PC-9 (cell line): Measurements from ENCODE around the gene SPOP. TPM values are rescaled to one million over a fixed set of nuclear protein-coding genes. Genes with fewer than 3 reads are reported as not detected.

Experiments used
- BruUV-seq: library from RNA; stranded (reverse); fragments of 400-500 nt; replicated peaks from 2 replicates; lab custom pipeline; 2021; lab: Mats Ljungman, UMichigan
- CTCF ChIA-PET: fragments of 300-600 bp; sonication (Branson Sonifier 250); formaldehyde crosslinking; loops from one replicate; lab custom pipeline; 2022; ENCODE audit warnings: antibody characterized with exemption; lab: Charles Lee
- POLR2A ChIA-PET: fragments of 300-600 bp; sonication (Branson Sonifier 250); formaldehyde crosslinking; loops from one replicate; lab custom pipeline; 2022; ENCODE audit warnings: antibody characterized with exemption; ENCODE audit not compliant: unreplicated experiment; lab: Charles Lee
- DNase-seq, 2 experiments: peaks; one replicate each; pipeline versions ENCODE4 v3.0.0 to v3.0.0-alpha.2; 2015 to 2022; ENCODE audit warnings: mixed read lengths in 1 of 2
- H2AFZ ChIP-seq: fragments of 200-600 bp; sonication (generic); 2 replicates; pipeline ENCODE4 v1.8.1; 2017; ENCODE audit warnings: antibody characterized with exemption
- H3F3A ChIP-seq: fragments of 200-600 bp; sonication (generic); 2 replicates; pipeline ENCODE4 v1.8.1; 2017; ENCODE audit warnings: antibody characterized with exemption, mild to moderate bottlenecking, low read depth; ENCODE audit not compliant: insufficient read depth
- H3K27ac ChIP-seq: fragments of 200-600 bp; sonication (generic); 2 replicates; pipeline ENCODE4 v1.6.1; 2016; ENCODE audit warnings: mixed run types
- H3K27me3 ChIP-seq: fragments of 200-600 bp; sonication (generic); 2 replicates; pipeline ENCODE4 v1.6.1; 2016; ENCODE audit warnings: low read depth, mixed run types; ENCODE audit not compliant: insufficient read depth
- H3K36me3 ChIP-seq: fragments of 200-600 bp; sonication (generic); 2 replicates; pipeline ENCODE4 v1.6.1; 2016; ENCODE audit warnings: low read depth, mixed run types
- H3K4me1 ChIP-seq: fragments of 200-600 bp; sonication (generic); replicated peaks from 2 replicates; pipeline ENCODE4 v1.6.1; 2016; ENCODE audit warnings: mixed run types; ENCODE audit not compliant: insufficient read depth
- H3K4me2 ChIP-seq: fragments of 200-600 bp; sonication (generic); 2 replicates; pipeline ENCODE4 v1.6.1; 2017; ENCODE audit warnings: mixed run types
- H3K4me3 ChIP-seq: fragments of 200-600 bp; sonication (generic); 2 replicates; pipeline ENCODE4 v1.6.1; 2016; ENCODE audit warnings: mixed run types
- H3K79me2 ChIP-seq: fragments of 200-600 bp; sonication (generic); 2 replicates; pipeline ENCODE4 v1.6.1; 2017; ENCODE audit warnings: low read depth, mixed run types
- H3K9me2 ChIP-seq: fragments of 200-600 bp; sonication (generic); 2 replicates; pipeline ENCODE4 v1.8.1; 2017; ENCODE audit warnings: mild to moderate bottlenecking; ENCODE audit not compliant: insufficient read depth
- H3K9me3 ChIP-seq: fragments of 200-600 bp; sonication (generic); 2 replicates; pipeline ENCODE4 v1.8.1; 2016; ENCODE audit warnings: low read depth; ENCODE audit not compliant: insufficient read depth
- H4K20me1 ChIP-seq: fragments of 200-600 bp; sonication (generic); 2 replicates; pipeline ENCODE4 v1.8.1; 2017; ENCODE audit not compliant: insufficient read depth
- EZH2 ChIP-seq: fragments of 200-600 bp; sonication (generic); IDR thresholded peaks from 2 replicates; pipeline ENCODE4 v1.8.0; 2017; ENCODE audit warnings: antibody characterized with exemption, low read depth
- intact Hi-C: fragments of 100-400 bp; cut with micrococcal nuclease; formaldehyde crosslinking; loops from one replicate; pipeline ENCODE4 v1.10.0; 2022; ENCODE audit not compliant: unreplicated experiment
- total RNA-seq: library from RNA; stranded (reverse); gene quantifications from 2 replicates; pipeline ENCODE4 v1.2.3, GENCODE V29; 2021
- TF ChIP-seq, protein P1 (sequence below): fragments of 200-600 bp; sonication (generic); conservative IDR thresholded peaks from 2 replicates; pipeline ENCODE4 v1.6.1; 2017; ENCODE audit warnings: mixed run types, antibody characterized with exemption, mild to moderate bottlenecking, moderate library complexity

SPOP gene
- total RNA-seq, 1 experiment from 2014 or later, result 41.7 TPM

DNA sequence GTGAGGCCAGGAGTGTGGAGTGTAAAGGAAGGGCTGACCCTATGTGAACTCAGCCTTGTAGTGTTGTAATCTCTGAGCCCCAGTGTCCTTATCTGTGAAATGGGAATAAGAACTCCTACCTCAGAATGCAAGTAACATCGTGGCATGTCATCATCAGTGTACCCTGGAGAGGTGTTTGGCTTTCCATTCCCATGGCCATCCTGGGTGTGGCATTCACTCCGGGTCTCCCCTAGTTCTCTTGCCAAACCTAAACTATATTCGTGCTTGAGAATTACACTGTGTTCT is 100.3 kb downstream of the SPOP start:
- Histone ChIP-seq H3K9me3 (no peaks in the 10 kb centered on the region), H3K4me3 (no peak overlapping the region), H2AFZ (no peak overlapping the region), H3F3A (peaks cover 9% of the 10 kb centered on the region; the same call in 1 of the 2 replicates), H3K27ac (no peak overlapping the region), H3K9me2 (no peaks in the 10 kb centered on the region), H4K20me1 (no peaks in the 10 kb centered on the region), H3K79me2 (no peaks in the 10 kb centered on the region), H3K4me1 (peaks cover 7% of the 10 kb centered on the region; the same call in 1 of the 2 replicates), H3K36me3 (no peaks in the 10 kb centered on the region), H3K4me2 (no peak overlapping the region), H3K27me3 (peaks cover 62% of the 10 kb centered on the region)
- no TSS peak for BruUV-seq
- POLR2A ChIA-PET, result no interaction called here
- DNase-seq, result no peak
- CTCF ChIA-PET, result no interaction called here
- TF ChIP-seq, protein P1, sequence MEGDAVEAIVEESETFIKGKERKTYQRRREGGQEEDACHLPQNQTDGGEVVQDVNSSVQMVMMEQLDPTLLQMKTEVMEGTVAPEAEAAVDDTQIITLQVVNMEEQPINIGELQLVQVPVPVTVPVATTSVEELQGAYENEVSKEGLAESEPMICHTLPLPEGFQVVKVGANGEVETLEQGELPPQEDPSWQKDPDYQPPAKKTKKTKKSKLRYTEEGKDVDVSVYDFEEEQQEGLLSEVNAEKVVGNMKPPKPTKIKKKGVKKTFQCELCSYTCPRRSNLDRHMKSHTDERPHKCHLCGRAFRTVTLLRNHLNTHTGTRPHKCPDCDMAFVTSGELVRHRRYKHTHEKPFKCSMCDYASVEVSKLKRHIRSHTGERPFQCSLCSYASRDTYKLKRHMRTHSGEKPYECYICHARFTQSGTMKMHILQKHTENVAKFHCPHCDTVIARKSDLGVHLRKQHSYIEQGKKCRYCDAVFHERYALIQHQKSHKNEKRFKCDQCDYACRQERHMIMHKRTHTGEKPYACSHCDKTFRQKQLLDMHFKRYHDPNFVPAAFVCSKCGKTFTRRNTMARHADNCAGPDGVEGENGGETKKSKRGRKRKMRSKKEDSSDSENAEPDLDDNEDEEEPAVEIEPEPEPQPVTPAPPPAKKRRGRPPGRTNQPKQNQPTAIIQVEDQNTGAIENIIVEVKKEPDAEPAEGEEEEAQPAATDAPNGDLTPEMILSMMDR, result no peak
- no peak for TF ChIP-seq EZH2
- intact Hi-C loops, result loop anchor here (10.0 kb wide), 2 partner anchors 207 to 507 kb away; partner anchors contain the start of gene KAT7

DNA sequence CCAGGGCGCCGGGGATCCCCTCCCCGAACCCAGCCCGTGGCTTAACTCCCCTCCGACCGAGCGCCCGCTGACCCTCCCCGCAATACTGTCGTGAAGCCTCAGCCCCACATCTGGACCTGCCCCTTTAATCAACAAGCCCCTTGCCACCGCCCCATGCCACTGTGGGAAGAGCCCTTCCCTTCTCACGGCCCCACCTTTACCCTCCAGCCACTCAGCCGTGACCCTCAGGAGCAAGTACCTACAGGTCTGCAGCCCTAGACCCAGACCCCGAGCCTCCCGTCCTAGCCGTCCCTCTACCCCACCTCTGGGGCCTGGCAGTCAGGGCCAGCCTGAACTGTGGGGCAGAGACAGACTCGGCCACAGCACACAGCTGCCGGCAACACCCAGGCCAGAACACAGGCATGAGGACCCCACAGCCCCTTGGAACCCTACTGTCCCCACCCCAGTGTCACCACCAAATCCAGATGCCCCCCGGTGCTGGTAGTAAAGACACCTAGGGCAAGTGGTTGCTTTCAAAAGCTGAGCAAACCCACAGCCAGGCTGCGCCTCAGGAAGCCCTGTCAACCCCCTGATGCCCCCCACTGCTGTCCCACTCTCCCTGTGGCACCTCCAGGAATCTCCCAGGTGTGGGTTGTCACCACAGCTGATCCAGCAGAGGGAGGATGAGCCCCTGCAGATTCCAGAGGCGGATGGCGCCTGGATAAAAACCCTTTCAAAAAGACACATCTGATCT is 100.8 kb downstream of the SPOP start:
- no peaks in the 10 kb centered on the region for H3K79me2 ChIP-seq
- no peak overlapping the region for H2AFZ ChIP-seq
- peaks cover 67% of the 10 kb centered on the region for H3K27me3 ChIP-seq
- TF ChIP-seq, protein P1, result no peak
- TF ChIP-seq EZH2, result no peak
- no peaks in the 10 kb centered on the region for H4K20me1 ChIP-seq
- no peak overlapping the region for H3K27ac ChIP-seq
- peaks cover 7% of the 10 kb centered on the region; the same call in 1 of the 2 replicates for H3K4me1 ChIP-seq
- no peaks in the 10 kb centered on the region for H3K9me3 ChIP-seq
- H3K36me3 ChIP-seq, result no peaks in the 10 kb centered on the region
- ChIA-PET POLR2A (no interaction called here), CTCF (interaction anchor here (0.7 to 0.8 kb wide), 2 partner anchors 187 to 207 kb away, joined by 3 to 4 read pairs; partner anchors contain the start of gene FAM117A)
- no peak for DNase-seq
- peak overlapping the region; percentile 75 for H3K4me2 ChIP-seq
- intact Hi-C loops, result loop anchor here (10.0 kb wide), 2 partner anchors 208 to 508 kb away; partner anchors contain the start of gene KAT7
- no TSS peak for BruUV-seq
- H3K4me3 ChIP-seq, result peak overlapping the region; percentile 51
- peaks cover 12% of the 10 kb centered on the region; the same call in 1 of the 2 replicates for H3F3A ChIP-seq
- H3K9me2 ChIP-seq, result no peaks in the 10 kb centered on the region

DNA sequence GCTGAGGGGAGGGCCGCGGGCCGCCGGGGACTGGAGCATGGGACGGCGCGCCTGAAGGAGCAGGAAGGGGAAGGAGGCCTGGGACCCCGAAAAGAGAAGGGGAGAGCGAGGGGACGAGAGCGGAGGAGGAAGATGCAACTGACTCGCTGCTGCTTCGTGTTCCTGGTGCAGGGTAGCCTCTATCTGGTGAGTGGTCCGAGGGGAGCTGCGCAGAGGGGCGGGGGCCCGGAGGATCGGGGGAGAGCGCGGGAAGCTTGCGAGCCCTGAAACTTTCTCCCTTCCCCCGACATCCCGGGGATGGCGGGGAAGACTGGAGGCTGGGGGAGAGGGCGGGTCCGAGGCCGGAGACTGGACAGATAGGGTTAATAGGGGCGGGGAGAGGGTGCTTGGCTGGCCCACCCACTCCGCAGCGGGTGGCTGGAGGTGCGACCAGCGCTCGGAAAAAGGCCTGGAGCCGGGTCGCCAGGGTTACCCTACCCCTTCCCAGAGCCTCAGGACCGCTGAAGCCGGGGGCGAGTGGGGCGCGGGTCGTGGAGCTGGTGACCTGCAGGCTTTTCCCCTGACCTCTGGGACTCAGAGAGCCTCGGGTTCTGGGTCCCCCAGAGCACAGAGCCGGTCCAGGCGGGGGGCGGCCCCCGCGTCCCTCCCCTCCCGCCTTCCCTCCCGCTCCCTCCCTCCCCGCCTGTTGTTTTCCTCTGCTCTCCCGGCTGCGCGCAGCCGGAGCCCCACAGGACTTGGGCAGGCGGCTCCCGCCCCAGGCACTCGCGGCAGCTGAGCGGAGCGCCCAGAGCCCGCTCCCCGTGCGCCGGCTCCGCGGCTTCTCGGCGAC is 101.6 kb downstream of the SPOP start:
- Histone ChIP-seq H3K4me1 (peaks cover 7% of the 10 kb centered on the region; the same call in 1 of the 2 replicates), H3F3A (peaks cover 19% of the 10 kb centered on the region; the same call in 1 of the 2 replicates), H3K4me2 (peak overlapping the region; percentile 75), H3K4me3 (peak overlapping the region; percentile 51), H2AFZ (peak overlapping the region; percentile 52; the same call in 1 of the 2 replicates), H3K27me3 (peaks cover 75% of the 10 kb centered on the region), H3K79me2 (no peaks in the 10 kb centered on the region), H4K20me1 (no peaks in the 10 kb centered on the region), H3K9me2 (no peaks in the 10 kb centered on the region), H3K36me3 (no peaks in the 10 kb centered on the region), H3K9me3 (no peaks in the 10 kb centered on the region), H3K27ac (no peak overlapping the region)
- POLR2A ChIA-PET, result no interaction called here
- intact Hi-C loops, result loop anchor here (10.0 kb wide), 2 partner anchors 208 to 508 kb away; partner anchors contain the start of gene KAT7
- peak; percentile 94 for TF ChIP-seq EZH2
- TF ChIP-seq, protein P1, result 0 out of 2 replicates have a peak, but pooled peaks have one; percentile 18
- CTCF ChIA-PET, result interaction anchor here (0.6 to 1.4 kb wide), 5 partner anchors 31 to 450 kb away, joined by 3 to 8 read pairs (median 4); partner anchors contain the start of gene FAM117A
- no TSS peak for BruUV-seq
- peak in 1 of 2 experiments; percentile 35 for DNase-seq
